HepG2 (cell line): ENCODE results near the gene ZFHX3.

ENCODE experiments used
- POLR2AphosphoS5 ChIP-seq: IDR thresholded peaks from 2 replicates; pipeline ENCODE4 v1.6.1; 2012; ENCODE audit warnings: low read depth, low read length
- USF2 ChIP-seq, 2 experiments: sonication (generic) in 1 of 2; formaldehyde crosslinking in 1 of 2; IDR thresholded peaks; 2 replicates each; pipeline versions ENCODE4 v1.5.1 to v1.6.1; 2011 to 2020; ENCODE audit warnings: borderline replicate concordance in 1 of 2, low read depth in 1 of 2, low read length in 1 of 2, mild to moderate bottlenecking in 1 of 2, missing genetic modification reagents in 1 of 2, moderate library complexity in 1 of 2

GRCh38 chr16:73018821-73019456, 29.0 kb downstream of the ZFHX3 start:
- TF ChIP-seq POLR2AphosphoS5 (no peak), USF2 (IDR thresholded peaks at IDR 0.05; ENCODE audit: low read depth, low read length) (no peak), USF2 (CRISPR knock-in tag; IDR thresholded peaks at IDR 0.05; ENCODE audit: borderline replicate concordance) (no peak)
